Measurements from ENCODE around the gene TRAPPC2B. TPM values are rescaled to one million over a fixed set of nuclear protein-coding genes. Genes with fewer than 3 reads are reported as not detected.
A peak's percentile ranks its signal among the peaks of the same experiment; 100 is the strongest.
"Not testable (repeated sequence)": the region's sequence is repeated elsewhere in the genome, so short reads cannot be mapped to it uniquely, and the experiment has no call there.

TRAPPC2B gene
- total RNA-seq, 1 donor from 2014 or later: 10.2 TPM

- DNase-seq: no peak
- no peak for ATAC-seq (ENCODE audit: low read depth)
- no peaks in the 10 kb centered on the region for H3K27me3 Mint-ChIP-seq
- peaks cover 34% of the 10 kb centered on the region for H3K36me3 Mint-ChIP-seq (ENCODE audit: low read depth)
- peak overlapping the region; percentile 95 for H3K27ac Mint-ChIP-seq
- TF ChIP-seq CTCF (IDR thresholded peaks at IDR 0.05): no peak
- H3K9me3 Mint-ChIP-seq: peaks cover 5% of the 10 kb centered on the region
- H3K4me1 Mint-ChIP-seq: peaks cover 17% of the 10 kb centered on the region
- POLR2A ChIA-PET: interaction anchor here (0.9 to 1.9 kb wide), 7 partner anchors 11 to 215 kb away, joined by 3 to 22 read pairs (median 4); partner anchors contain the start of genes ZNF304, ZNF416, ZNF543 and ZNF548
- peak overlapping the region; percentile 92 for H3K4me3 Mint-ChIP-seq
- CTCF ChIA-PET: no interaction called here
- intact Hi-C loops (cut with micrococcal nuclease): loop anchor here (1.0 to 10.0 kb wide), 12 partner anchors 12 to 820 kb away; partner anchors contain the start of genes ZNF17, ZNF264, ZNF274 and ZNF304
Observed at GRCh38 chr19:57363688-57364181, 384 bp downstream of the TRAPPC2B start.

GRCh38 chr19:57366776-57367175, 3.4 kb downstream of the TRAPPC2B start:
- Mint-ChIP-seq H3K27me3 (no peaks in the 10 kb centered on the region), H3K9me3 (no peaks in the 10 kb centered on the region), H3K4me3 (no peak overlapping the region), H3K4me1 (peaks cover 17% of the 10 kb centered on the region), H3K36me3 (ENCODE audit: low read depth) (peaks cover 43% of the 10 kb centered on the region), H3K27ac (no peak overlapping the region)
- ATAC-seq (ENCODE audit: low read depth) (no peak), DNase-seq (no peak)
- TF ChIP-seq CTCF (IDR thresholded peaks at IDR 0.05): no peak
- ChIA-PET POLR2A (interaction anchor here (0.5 kb wide), 1 partner anchor 16 kb away, joined by 3 read pairs; no protein-coding TSS in a partner anchor), CTCF (no interaction called here)
- intact Hi-C loops (cut with micrococcal nuclease): loop anchor here (10.0 kb wide), 1 partner anchor 172 kb away; the partner anchor contains the start of gene ZNF264

- Mint-ChIP-seq H3K4me3 (no peak overlapping the region), H3K27ac (no peak overlapping the region), H3K27me3 (no peaks in the 10 kb centered on the region), H3K9me3 (peaks cover 31% of the 10 kb centered on the region), H3K4me1 (no peaks in the 10 kb centered on the region), H3K36me3 (ENCODE audit: low read depth) (peaks cover 89% of the 10 kb centered on the region)
- no peak for TF ChIP-seq CTCF (IDR thresholded peaks at IDR 0.05)
- no peak for DNase-seq
- no peak for ATAC-seq (ENCODE audit: low read depth)
- intact Hi-C loops (cut with micrococcal nuclease): no loop called here
- CTCF ChIA-PET: no interaction called here
- POLR2A ChIA-PET: no interaction called here
Observed at GRCh38 chr19:57374179-57374578, 10.8 kb downstream of the TRAPPC2B start.

GRCh38 chr19:57374647-57375046, 11.3 kb downstream of the TRAPPC2B start:
- CTCF ChIA-PET, H3K27ac Mint-ChIP-seq, POLR2A ChIA-PET: not testable (repeated sequence)

GRCh38 chr19:57376151-57376550, 12.8 kb downstream of the TRAPPC2B start:
- no peak overlapping the region for H3K27ac Mint-ChIP-seq
- H3K4me1 Mint-ChIP-seq: no peaks in the 10 kb centered on the region
- no peak overlapping the region for H3K4me3 Mint-ChIP-seq
- POLR2A ChIA-PET: no interaction called here
- peaks cover 83% of the 10 kb centered on the region for H3K36me3 Mint-ChIP-seq (ENCODE audit: low read depth)
- intact Hi-C loops (cut with micrococcal nuclease): no loop called here
- CTCF ChIA-PET: no interaction called here
- peaks cover 44% of the 10 kb centered on the region for H3K9me3 Mint-ChIP-seq
- DNase-seq (no peak), ATAC-seq (ENCODE audit: low read depth) (no peak)
- H3K27me3 Mint-ChIP-seq: no peaks in the 10 kb centered on the region
- no peak for TF ChIP-seq CTCF (IDR thresholded peaks at IDR 0.05)

More at GRCh38 chr19:57374647-57375046, 11.3 kb downstream of the TRAPPC2B start:
- H3K27me3 Mint-ChIP-seq; H3K4me1 Mint-ChIP-seq; H3K4me3 Mint-ChIP-seq; intact Hi-C loops (cut with micrococcal nuclease); ATAC-seq (ENCODE audit: low read depth); DNase-seq: not testable (repeated sequence)
- Mint-ChIP-seq H3K36me3 (ENCODE audit: low read depth) (peaks cover 91% of the 10 kb centered on the region), H3K9me3 (peaks cover 35% of the 10 kb centered on the region)

All from activated B cell treated with CpG ODN at 0.5 μM for 24 hours (primary cell).